SU-DHL-6 (cell line): Measurements from ENCODE around the gene OPN3.
A peak's percentile ranks its signal among the peaks of the same experiment; 100 is the strongest.

Experiments
- H2AFZ ChIP-seq: fragments of 200-600 bp; sonication (generic); 2 replicates; pipeline ENCODE4 v1.6.1; 2014; ENCODE audit warnings: low read depth, mild to moderate bottlenecking, moderate library complexity, mixed read lengths, antibody characterized with exemption, low read length; ENCODE audit not compliant: severe bottlenecking
- H3F3A ChIP-seq: fragments of 200-600 bp; shearing (Covaris generic); 2 replicates; pipeline ENCODE4 v1.6.0; 2016; ENCODE audit warnings: antibody characterized with exemption, mild to moderate bottlenecking; ENCODE audit not compliant: insufficient read depth
- H3K27ac ChIP-seq: fragments of 200-600 bp; sonication (generic); 2 replicates; pipeline ENCODE4 v1.5.1; 2016; ENCODE audit warnings: low read depth, mild to moderate bottlenecking, low read length, moderate library complexity, mixed read lengths
- H3K27me3 ChIP-seq: fragments of 200-600 bp; sonication (generic), shearing (Covaris generic); 2 replicates; pipeline ENCODE4 v1.6.0; 2014; ENCODE audit warnings: mild to moderate bottlenecking, low read length
- H3K36me3 ChIP-seq: fragments of 200-600 bp; sonication (generic); 2 replicates; pipeline ENCODE4 v1.6.1; 2014; ENCODE audit warnings: mild to moderate bottlenecking, low read length, mixed read lengths
- H3K4me2 ChIP-seq: fragments of 300-600, 200-600 bp; shearing (Covaris generic), sonication (generic); 2 replicates; pipeline ENCODE4 v1.6.0; 2014; ENCODE audit warnings: low read length, low read depth, mild to moderate bottlenecking; ENCODE audit not compliant: poor library complexity, severe bottlenecking
- H3K4me3 ChIP-seq: fragments of 200-600 bp; sonication (generic); 2 replicates; pipeline ENCODE4 v1.5.1; 2014; ENCODE audit warnings: antibody characterized with exemption, low read length, mild to moderate bottlenecking, mixed read lengths; ENCODE audit not compliant: insufficient read depth, poor library complexity, severe bottlenecking
- H3K79me2 ChIP-seq: fragments of 200-600 bp; sonication (generic); 2 replicates; pipeline ENCODE4 v1.6.1; 2014; ENCODE audit warnings: mild to moderate bottlenecking, low read length, moderate library complexity; ENCODE audit not compliant: insufficient read depth
- H3K9ac ChIP-seq: fragments of 200-600 bp; sonication (generic); 2 replicates; pipeline ENCODE4 v1.7.0; 2014; ENCODE audit warnings: mild to moderate bottlenecking, low read length
- H3K9me2 ChIP-seq: fragments of 200-600 bp; sonication (generic); replicated peaks from 2 replicates; pipeline ENCODE4 v1.6.1; 2014; ENCODE audit warnings: low read length; ENCODE audit not compliant: insufficient read depth
- H3K9me3 ChIP-seq: fragments of 200-600 bp; sonication (generic); 2 replicates; pipeline ENCODE4 v1.6.1; 2014; ENCODE audit warnings: low read length, mixed read lengths; ENCODE audit not compliant: insufficient read depth
- H4K20me1 ChIP-seq: fragments of 200-600 bp; sonication (generic); 2 replicates; pipeline ENCODE4 v1.6.1; 2014; ENCODE audit warnings: low read depth, mild to moderate bottlenecking, antibody characterized with exemption, low read length, moderate library complexity, mixed read lengths
- EZH2phosphoT487 ChIP-seq: fragments of 200-600 bp; sonication (generic), shearing (Covaris generic); conservative IDR thresholded peaks from 2 replicates; pipeline ENCODE4 v1.6.1; 2018; ENCODE audit warnings: mild to moderate bottlenecking, antibody characterized with exemption, low read length, moderate library complexity, mixed read lengths
- TF ChIP-seq, protein P1 (sequence below): fragments of 200-600 bp; sonication (generic); IDR thresholded peaks from one replicate; pipeline ENCODE4 v1.5.1; 2017; ENCODE audit warnings: antibody characterized with exemption, mild to moderate bottlenecking, low read length, moderate library complexity; ENCODE audit not compliant: insufficient read depth, poor library complexity, severe bottlenecking

The OPN3 gene, protein sequence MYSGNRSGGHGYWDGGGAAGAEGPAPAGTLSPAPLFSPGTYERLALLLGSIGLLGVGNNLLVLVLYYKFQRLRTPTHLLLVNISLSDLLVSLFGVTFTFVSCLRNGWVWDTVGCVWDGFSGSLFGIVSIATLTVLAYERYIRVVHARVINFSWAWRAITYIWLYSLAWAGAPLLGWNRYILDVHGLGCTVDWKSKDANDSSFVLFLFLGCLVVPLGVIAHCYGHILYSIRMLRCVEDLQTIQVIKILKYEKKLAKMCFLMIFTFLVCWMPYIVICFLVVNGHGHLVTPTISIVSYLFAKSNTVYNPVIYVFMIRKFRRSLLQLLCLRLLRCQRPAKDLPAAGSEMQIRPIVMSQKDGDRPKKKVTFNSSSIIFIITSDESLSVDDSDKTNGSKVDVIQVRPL

DNA sequence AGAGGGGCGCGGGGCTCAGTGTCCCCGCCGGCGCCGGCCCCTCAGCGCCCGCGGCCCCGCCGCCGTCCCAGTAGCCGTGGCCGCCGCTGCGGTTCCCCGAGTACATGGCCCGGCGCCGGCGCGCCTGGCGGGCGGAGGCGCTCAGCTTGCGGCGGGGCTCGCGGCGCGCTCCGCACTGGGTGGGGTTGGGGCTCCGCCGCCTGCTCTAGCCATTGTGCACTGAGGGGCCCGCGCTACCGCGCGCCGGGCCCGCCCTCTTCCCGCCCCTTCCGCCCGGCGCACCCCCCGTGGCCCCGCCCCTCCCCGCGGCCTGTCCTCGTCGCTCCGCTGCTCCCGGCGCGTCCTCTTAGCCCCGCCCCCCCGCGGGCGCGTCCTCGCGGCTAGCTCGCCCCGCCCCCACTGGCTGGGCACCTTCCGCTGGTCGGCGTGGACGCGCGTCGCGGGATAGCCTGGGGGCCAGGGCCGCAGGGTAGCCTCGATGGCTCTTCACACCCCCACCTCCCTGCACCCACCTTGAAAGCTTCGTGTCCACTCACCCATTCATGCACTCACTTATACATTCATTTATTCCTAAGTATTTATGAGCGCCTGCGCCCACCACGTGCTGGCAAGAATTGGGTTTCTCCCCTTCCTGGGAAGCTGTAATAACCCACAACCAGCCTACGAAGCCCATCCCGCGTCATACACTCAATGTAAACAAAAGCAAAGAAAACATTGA, at the start of gene OPN3, which contains the start of gene CHML:
TSS of gene OPN3 (minus strand) at position 221 of the 718 bp plus-strand sequence. CDS start at position 106, 115 bp downstream.
TSS of gene CHML (minus strand) at position 221 of the 718 bp plus-strand sequence. CDS start 4,603 bp downstream, outside the sequence.
- Histone ChIP-seq H2AFZ (peak within 1 kb of the TSS; percentile 100), H3K79me2 (no peaks in the 10 kb centered on the region), H3K27ac (no peak within 1 kb of the TSS), H3K9ac (peak within 1 kb of the TSS; percentile 68), H3F3A (peaks cover 6% of the 10 kb centered on the region; the same call in 1 of the 2 replicates), H3K27me3 (no peaks in the 10 kb centered on the region), H3K9me3 (no peaks in the 10 kb centered on the region), H3K9me2 (no peaks in the 10 kb centered on the region), H4K20me1 (no peaks in the 10 kb centered on the region), H3K4me3 (peak within 1 kb of the TSS; percentile 92), H3K4me2 (peak within 1 kb of the TSS; percentile 76), H3K36me3 (no peaks in the 10 kb centered on the region)
- TF ChIP-seq, protein P1, sequence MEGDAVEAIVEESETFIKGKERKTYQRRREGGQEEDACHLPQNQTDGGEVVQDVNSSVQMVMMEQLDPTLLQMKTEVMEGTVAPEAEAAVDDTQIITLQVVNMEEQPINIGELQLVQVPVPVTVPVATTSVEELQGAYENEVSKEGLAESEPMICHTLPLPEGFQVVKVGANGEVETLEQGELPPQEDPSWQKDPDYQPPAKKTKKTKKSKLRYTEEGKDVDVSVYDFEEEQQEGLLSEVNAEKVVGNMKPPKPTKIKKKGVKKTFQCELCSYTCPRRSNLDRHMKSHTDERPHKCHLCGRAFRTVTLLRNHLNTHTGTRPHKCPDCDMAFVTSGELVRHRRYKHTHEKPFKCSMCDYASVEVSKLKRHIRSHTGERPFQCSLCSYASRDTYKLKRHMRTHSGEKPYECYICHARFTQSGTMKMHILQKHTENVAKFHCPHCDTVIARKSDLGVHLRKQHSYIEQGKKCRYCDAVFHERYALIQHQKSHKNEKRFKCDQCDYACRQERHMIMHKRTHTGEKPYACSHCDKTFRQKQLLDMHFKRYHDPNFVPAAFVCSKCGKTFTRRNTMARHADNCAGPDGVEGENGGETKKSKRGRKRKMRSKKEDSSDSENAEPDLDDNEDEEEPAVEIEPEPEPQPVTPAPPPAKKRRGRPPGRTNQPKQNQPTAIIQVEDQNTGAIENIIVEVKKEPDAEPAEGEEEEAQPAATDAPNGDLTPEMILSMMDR: no peak
- TF ChIP-seq EZH2phosphoT487: no peak

DNA sequence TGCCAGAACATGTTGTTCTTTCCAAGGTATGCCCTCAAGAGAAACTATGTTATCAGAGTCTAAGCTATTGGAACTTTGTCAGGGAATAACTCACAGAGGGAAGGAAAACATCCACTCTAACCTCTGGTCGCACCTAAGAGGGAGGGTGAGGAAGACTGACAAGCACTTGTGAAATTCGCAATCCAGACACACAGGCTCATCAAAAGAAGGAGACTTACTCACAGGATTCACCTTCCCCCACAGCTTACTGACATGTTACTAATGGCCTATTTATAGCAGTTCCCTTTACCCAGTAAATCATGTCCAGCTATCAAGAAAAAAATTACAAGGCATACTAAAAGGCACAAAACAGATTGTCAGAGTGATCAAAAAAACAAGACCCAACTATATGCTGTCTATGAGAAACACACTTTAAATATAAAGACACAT, 48.8 kb upstream of the OPN3 start:
- no peaks in the 10 kb centered on the region for H3K79me2 ChIP-seq
- no peaks in the 10 kb centered on the region for H3F3A ChIP-seq
- no peaks in the 10 kb centered on the region for H3K9me2 ChIP-seq
- H2AFZ ChIP-seq: no peak overlapping the region
- TF ChIP-seq, protein P1: no peak
- no peak for TF ChIP-seq EZH2phosphoT487
- H3K4me3 ChIP-seq: no peak overlapping the region
- no peak overlapping the region for H3K9ac ChIP-seq
- H3K9me3 ChIP-seq: no peaks in the 10 kb centered on the region
- H4K20me1 ChIP-seq: no peaks in the 10 kb centered on the region
- no peak overlapping the region for H3K4me2 ChIP-seq
- peaks cover 5% of the 10 kb centered on the region; the same call in 1 of the 2 replicates for H3K27me3 ChIP-seq
- H3K36me3 ChIP-seq: no peaks in the 10 kb centered on the region
- no peak overlapping the region for H3K27ac ChIP-seq

DNA sequence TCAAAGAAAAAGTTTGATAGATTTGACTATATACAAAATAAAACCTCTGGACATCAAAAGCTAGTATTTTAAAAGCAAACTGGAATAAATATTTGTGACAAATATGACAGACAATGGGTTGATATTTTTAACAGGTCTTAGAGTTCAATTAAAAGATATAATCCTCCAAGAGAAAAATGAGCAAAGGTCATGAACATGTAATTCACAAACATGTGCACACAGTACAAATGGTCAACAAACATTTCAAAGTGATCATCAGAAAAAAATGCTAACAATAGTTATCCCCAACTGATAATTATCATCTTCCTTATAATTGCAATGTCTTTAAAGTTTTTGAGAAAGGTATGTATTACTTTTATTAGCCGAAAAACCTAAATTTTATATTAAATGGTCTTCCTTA, 43.9 kb upstream of the OPN3 start:
- H3K9me3 ChIP-seq: no peaks in the 10 kb centered on the region
- no peaks in the 10 kb centered on the region for H3K9me2 ChIP-seq
- H3K27me3 ChIP-seq: peaks cover 5% of the 10 kb centered on the region; the same call in 1 of the 2 replicates
- TF ChIP-seq, protein P1: no peak
- no peak for TF ChIP-seq EZH2phosphoT487
- H3K4me2 ChIP-seq: no peak overlapping the region
- no peaks in the 10 kb centered on the region for H3K36me3 ChIP-seq
- no peaks in the 10 kb centered on the region for H3F3A ChIP-seq
- no peak overlapping the region for H3K9ac ChIP-seq
- H3K79me2 ChIP-seq: no peaks in the 10 kb centered on the region
- H2AFZ ChIP-seq: no peak overlapping the region
- H3K27ac ChIP-seq: no peak overlapping the region
- H3K4me3 ChIP-seq: no peak overlapping the region
- no peaks in the 10 kb centered on the region for H4K20me1 ChIP-seq
